SKM-1 (cell line): ENCODE measurements around the gene RNF7.
"Not testable (repeated sequence)": the region's sequence is repeated elsewhere in the genome, so short reads cannot be mapped to it uniquely, and the experiment has no call there.

Experiments
- DNase-seq: peaks from one replicate; lab custom pipeline; 2025; ENCODE audit not compliant: unreplicated experiment; lab: John Stamatoyannopoulos, UW

RNF7 gene

DNA sequence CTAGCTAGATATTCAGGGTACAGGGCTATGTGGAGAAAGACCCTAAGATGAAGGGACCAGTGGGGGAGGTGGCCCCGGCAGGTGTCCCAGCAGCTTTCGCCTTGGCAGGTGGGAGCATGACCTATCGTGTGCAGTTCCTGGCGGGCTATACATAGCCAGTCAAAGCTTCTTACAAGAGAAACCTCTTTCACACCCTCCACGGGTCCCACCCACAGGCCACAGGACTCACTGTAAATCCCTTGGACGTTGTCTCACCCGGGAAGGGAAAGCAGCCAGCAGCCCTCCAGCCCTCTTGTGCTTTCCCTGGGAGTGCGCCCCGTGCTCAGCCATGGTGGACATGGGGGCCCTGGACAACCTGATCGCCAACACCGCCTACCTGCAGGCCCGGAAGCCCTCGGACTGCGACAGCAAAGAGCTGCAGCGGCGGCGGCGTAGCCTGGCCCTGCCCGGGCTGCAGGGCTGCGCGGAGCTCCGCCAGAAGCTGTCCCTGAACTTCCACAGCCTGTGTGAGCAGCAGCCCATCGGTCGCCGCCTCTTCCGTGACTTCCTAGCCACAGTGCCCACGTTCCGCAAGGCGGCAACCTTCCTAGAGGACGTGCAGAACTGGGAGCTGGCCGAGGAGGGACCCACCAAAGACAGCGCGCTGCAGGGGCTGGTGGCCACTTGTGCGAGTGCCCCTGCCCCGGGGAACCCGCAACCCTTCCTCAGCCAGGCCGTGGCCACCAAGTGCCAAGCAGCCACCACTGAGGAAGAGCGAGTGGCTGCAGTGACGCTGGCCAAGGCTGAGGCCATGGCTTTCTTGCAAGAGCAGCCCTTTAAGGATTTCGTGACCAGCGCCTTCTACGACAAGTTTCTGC lies 40.1 kb downstream of the RNF7 start:
- DNase-seq: no peak

DNA sequence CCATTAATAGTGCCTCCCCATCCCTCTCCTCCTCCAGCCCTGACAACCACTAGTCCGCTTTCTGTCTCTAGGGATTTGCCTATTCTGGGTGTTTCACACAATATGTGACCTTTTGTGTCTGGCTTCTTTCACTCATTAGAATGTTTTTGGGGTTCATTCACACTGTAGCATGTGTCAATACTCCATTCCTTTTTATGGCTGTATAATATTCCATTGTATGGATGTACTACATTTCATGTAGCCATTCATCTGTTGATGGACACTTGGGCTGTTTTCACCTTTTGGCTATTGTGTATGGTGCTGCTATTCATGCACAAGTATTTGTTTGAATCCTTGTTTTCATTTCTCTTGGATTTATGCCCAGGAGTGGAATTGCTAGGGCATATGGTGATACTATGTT lies 41.6 kb downstream of the RNF7 start:
- DNase-seq: no peak

DNA sequence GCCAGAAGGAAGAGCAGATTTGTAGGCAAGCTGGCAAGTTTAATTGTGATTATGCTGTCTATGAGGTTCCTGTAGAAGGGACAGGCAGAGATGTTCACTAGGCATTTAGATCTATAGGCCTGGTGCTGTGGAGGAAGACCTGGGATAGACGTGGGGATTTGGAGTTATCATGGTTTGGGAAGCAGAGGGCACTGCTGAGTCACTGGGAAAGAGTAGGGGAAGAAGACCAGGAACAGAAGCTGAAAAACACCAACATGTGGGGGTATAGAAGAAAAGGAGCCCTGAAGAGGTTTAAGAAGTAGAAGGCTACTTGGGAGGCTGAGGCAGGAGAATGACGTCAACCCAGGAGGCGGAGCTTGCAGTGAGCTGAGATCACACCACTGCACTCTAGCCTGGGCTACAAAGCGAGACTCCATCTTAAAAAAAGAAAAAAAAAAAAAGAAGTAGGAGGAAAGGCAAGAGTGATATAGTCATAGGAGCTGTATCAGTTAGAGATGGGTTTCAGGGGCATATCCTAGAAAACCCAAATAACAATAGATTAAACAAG lies 44.4 kb downstream of the RNF7 start:
- DNase-seq: no peak

DNA sequence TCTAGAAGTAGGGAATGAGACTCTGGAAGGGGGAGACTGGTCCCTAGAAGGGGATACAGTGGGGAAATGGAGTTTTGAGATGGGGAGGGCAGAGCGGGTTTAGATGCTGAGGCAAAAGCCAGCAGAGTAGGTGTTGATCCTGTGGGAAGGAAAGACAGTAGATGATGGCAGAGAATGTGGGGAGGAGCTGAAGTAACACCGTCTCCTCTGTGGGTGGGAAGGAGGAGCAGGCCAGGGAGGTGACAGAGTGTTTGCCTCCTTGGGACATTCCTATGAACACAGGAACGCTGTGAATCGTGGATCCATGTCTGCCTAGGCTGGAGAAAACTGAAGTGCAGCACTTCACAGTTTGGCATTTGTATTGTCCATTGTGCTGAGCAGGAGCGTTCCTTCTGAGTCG lies 45.5 kb downstream of the RNF7 start:
- no peak for DNase-seq

DNA sequence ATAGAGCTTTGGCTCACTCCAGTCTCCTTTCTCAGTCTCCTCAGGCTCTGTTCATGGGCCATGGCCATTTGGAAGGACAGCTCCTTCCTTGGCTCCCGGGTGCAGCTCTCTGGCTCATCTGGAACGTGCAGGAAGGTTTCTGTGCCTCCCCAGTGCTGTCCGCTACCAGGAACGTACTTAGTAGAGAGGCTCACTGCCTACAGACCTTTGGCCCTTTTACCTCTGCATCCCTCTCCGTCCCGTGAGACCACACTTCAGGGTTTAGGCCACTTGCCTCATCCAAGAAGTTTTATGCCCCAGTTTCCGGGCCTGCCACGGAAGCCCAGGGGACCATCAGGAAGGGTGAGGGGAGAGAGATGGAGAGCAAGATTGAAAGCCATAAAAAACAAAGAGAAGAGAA lies 46.0 kb downstream of the RNF7 start:
- no peak for DNase-seq

DNA sequence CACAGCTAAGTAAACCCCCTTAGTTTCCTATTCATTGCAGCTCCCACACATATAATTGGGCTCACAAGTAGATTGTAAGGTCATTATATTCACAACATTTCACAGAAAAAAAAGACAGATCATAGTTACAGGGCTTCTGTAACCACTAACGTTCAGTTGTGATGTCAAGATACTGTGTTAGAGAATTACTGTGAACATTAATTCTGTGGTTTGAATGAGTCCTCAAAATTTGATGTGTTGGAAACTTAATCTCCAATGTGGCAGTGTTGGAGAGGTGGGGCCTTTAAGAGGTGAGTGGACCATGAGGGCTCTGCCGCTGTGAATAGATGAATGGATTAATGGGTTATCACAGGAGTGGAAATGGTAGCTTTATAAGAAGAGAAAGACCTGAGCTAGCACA lies 46.4 kb downstream of the RNF7 start:
- DNase-seq: no peak

DNA sequence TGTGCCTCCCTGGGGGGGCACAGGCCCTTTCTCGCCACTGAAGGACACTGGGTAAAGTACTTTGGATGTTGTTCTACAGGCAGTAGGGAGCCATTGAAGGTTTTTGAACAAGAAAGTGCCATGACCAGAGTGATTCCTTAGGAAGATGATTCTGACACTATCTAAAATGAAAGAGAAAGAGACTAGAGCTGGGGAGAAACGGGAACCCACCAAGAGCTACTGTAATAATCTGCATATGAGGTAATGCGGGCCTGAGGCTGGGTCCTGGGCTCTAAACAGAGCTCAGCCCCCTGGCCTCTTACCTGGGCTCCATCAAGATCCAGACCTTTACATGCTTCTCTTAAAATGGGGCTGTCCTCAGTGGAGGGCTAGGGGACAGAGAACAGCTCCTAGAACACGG lies 50.1 kb downstream of the RNF7 start:
- DNase-seq: no peak

DNA sequence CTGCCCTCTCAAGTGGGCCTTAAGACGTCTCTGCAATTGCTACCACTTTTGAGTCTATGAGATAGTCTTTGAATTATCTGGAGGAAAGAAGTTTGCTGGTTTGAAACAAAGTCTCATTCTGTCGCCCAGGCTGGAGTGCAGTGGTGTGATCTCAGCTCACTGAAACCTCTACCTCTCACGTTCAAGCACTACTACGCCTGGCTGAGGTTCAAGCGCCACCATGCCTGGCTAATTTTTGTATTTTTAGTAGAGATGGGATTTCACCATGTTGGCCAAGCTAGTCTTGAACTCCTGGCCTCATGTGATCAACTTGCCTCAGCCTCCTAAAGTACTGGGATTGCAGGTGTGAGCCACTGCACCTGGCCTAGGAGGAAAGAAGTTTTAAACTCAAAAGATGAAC lies 50.7 kb downstream of the RNF7 start:
- not testable (repeated sequence) for DNase-seq

DNA sequence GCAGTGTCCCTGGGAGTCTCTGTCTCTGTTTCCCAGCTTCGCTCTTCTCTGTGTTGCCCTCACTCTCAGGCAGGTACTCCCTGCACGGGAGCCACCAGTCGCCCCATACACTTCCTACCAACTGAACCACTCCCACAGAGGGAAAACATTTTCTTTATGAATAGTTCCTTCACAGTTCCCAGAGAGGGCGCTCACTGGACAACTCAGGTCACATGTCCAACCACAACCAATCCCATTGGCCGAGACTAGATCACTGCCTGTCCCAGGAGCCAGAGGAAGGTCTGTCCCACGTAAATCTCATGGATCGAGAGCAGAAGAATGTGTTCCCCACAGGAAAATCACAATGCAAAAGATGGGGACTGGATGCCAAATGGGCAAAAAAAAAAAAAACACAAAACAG lies 51.2 kb downstream of the RNF7 start:
- DNase-seq: no peak

DNA sequence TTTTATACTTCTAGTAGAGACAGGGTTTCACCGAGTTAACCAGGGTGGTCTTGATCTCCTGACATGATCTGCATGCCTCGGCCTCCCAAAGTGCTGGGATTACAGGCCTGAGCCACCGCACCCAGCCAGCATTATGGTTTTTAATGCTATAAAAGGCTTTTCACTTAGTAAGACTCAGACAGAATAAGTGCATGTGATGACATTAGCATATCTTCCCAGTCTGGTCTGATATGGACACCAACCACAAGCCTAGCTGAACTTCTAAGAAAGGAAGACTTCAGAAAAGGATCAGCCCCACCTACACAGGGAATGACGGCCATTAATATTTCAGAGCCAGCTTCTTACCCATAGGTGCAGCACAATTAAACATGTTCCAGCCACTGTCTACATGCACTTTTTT lies 52.1 kb downstream of the RNF7 start:
- no peak for DNase-seq

DNA sequence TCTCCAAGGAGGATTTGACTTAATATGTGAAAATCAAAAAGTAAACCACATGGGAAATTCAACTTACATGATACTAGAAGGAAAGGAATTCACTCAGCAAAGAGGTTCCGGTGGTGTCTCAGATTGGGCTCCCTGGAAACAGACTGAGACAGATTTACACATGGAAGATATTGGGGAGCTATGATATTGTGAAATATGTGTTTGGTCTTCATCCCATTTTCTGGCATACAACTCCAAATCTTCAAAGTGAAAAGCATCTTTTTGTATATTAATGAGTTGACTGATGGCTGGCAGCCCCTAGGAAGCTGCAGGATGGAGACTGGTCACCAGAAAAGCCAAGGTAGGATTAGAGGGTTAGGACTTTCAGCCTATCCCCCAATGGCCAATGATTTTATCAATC lies 54.4 kb downstream of the RNF7 start:
- DNase-seq: no peak

DNA sequence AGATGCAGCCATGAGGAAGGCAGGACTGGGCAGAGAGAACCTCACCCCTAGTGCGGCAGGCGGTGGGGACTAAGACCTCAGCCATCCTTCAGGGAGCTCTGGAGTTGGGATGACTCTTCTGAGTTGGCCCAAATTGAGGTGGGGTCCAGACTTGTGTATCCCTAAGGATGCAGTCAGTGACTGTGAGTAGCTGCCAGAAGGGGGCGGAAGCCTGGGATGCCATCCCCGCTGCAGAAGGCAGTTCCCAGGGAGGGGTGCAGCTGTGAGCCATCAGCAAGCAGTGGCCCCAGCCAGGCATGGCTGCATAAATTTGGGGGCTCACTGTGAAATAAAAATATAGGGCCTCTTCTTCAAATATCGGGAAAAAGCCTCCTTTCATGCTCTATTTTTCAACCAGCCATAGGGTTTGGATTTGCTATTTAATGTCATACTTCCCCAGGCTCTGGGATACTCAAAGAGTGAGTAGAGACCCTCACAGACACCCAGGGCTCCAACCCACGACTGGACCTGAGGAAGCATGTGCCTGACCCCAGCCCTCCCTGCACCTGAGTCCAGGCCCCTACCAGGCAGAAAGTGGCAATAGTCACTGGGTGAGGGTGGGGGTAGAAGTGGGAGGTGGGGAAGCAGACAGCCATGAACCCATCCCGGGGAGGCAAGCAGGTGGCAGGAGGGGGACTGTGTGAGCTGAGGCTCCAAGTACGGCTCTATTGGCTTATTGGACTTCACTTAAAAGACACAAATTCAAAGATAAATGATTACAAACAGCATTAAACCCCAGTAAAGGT lies 55.6 kb downstream of the RNF7 start:
- no peak for DNase-seq

DNA sequence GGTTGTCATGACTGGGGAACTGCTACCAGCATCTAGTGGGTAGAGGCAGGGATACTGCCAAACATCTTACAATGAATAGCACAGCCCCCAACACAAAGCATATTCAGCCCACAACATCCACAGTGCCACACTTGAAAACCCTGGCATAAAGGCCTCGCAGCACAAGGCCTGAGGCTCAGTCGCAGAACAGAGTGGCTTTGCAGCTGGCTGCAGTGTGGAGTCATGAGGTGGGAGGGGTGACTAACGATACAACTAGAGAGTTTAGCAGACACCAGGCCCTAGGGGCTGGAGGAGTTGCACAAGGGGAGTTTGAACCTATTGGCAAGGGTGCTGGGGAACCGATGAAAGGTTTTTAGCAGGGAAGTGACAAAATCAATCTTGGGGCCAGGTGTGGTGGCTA lies 57.2 kb downstream of the RNF7 start:
- no peak for DNase-seq

DNA sequence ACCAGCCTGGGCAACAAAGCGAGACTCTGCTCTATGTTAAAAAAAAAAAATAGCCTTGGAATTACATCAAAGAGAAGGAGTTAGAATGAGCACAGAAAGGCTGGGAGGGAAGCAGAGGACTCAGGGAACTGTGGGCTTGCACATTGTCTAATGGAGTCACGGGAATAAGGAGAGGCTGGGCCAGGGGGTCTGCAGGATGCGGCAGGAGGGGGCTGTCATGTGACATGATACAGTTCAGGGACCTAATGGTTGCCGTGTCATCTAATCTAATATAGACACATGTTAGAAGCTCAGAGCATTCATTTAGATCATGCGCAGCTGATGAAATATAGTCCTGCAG lies 57.6 kb downstream of the RNF7 start:
- no peak for DNase-seq

DNA sequence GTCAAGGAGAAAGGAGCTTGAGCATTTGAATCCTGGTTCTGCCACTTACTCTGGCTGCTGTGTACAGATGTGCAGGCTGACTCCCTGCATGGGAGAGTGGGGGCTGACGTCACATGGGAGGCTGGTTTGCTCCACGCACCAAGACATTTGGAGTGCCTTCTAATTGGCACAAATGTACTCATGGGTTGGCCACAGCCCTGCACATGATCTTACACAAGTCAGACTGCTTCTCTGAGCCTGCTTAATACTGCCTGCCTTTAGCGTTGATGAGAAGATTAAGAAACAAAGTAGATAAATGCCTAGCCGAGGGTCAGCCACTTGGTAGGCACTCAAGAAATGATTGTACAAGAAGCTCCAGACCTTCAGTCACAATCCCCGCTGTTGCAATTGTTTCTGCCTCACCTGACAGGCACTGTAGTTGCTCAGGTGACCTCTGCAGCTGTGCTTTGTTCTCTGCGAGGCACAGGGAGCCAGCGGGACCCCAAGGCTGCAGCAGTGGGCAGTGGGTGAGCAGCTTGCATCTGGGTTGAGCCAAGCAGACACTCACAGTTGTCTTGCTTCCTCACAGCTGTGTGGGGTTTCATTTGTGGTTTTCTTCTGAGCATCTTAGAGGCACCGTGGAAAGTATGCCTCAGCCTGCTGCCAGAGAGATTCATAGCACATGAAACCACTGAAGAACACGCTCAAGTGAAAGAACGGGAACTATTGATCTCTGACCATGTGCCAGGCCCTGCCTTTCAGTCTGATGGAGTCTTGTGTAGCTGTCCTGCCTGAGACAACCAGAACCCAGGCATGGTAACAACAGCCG lies 58.2 kb downstream of the RNF7 start:
- DNase-seq: peak; percentile 68
